GM12801 (cell line): ENCODE measurements around the gene GMDS.

Experiments used
- CTCF ChIP-seq: IDR thresholded peaks from one replicate; pipeline ENCODE4 v1.5.1; 2011; ENCODE audit warnings: control low read depth; ENCODE audit not compliant: insufficient read length; ENCODE audit errors: extremely low read depth

GMDS gene

DNA sequence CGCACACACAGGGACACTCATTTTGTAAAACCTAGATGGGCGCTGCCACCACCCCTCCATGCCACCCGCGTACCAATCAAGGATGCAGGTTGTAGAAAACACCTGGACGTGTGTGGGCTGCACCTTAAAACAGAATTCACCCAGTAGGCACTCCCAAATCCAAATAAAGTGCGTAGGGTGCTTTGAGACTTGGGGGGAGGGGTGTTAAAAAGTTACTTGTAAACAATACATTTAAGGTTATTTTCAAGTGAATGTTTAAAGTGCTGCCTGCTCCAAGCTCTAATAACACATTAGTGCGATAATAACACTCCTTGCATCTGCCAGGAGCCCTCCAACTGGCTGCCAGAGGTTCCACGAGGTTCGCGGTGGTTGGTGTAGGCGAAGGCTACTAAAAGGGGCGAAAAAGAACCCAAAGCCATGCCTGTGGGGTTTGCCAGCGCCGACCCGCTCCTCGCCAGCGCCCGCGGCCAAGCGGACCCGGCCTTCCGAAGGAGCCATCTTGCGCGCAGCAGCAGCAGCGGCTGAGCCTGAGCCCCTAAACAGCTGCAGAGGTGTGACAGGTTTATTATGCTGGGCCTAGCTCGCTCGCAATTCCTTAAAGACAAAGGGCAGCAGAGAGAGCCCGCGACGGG lies 624.2 kb downstream of the GMDS start:
- no peak for TF ChIP-seq CTCF

DNA sequence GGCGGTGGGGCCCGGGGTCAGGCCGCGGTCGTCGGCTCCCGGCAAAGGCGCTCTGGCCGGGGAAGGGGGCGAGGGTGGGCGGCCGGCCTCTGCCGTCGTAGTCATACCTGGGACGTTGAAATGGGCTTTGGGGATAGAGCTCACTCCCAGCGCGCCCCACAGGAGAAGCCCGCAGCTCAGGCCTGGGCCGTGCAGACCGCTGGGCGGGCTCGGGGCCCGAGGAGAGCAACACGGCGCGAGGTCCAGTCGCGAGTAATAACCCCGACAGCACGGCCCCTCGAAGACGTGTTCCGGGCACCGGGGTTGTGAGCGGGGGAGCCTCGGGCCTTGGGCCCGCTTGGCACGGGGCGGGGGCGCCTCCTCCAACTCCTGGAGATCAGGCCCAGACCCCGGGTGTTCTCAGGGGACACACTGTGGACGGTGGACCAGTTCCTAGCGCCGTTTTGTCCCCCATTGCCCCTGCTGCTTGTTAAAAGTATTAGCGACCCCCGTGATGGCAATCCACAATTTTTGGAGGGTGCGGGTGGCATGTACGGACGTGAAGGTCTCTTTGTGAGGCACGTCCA lies 624.8 kb downstream of the GMDS start:
- no peak for TF ChIP-seq CTCF

DNA sequence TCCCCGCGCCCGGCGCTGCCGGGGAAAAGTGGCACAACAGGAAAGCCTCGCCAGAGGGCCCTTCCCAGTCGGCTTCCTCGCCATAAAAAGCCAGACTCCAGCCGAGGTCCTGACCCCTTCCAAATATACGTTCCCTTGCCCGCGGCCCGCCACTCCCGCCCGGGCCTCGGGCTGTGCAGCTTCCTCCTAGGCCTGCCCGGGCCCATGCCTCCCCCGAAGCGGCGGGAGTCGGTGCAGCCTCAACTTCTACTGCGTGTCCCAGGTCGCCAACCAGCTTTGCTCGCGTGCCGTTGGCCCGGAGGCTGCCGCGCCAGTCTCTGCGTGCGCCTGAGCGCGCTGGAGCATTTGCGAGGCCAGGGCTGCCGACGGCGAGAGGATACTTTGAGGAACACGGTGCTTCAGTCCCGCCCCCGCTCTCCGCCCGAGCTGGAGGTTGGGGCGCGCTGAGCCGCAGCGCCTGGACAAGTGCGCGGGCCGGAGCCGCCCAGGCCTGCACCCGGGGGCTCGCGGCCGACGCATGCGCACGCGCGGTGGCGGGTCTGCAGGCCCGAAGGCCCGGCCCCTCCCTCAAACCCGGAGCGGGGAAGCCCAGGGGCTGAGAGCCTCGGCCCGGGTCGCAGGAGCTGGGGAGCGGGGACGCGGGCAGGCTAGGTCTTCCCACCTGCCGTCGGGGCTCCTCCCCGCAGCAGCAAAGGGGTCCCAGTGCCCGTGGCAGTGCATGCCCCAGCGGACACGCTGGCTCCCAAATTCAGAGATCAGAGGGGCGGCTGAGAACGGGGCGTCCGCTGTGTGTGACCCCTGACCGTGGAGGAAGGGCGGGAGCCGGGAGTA lies 625.5 kb downstream of the GMDS start:
- no peak for TF ChIP-seq CTCF

DNA sequence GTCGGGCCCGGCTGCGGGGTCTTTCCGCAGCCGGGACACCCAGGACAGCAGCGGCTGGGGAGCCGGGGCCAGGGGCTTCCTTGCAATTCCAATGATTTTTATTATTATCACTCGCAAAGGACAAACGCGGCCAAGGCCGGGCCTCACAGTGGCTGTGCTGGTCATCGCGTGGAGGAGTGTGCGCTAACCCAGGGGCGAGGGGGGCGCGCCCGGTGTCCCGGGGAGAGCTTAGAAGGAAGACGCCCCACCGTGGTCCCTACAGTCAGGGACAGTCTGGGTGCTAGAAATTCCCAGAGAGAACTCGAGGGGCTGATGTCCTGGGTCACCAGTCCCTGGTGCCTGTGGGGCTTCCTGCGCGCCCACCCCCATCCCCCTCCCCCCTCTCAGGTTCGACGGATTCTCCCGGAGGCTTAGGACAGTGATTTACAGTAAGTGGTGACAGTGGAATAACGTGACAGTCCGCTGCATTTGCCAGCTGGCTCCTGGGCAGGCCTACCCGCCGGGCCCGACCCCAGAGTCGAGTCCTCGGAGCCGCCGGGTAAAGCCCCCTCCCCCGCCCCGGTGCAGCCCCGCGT lies 626.2 kb downstream of the GMDS start:
- TF ChIP-seq CTCF = no peak

- no peak for TF ChIP-seq CTCF
These were observed 626.9 kb downstream of the GMDS start for GRCh38 chr6:1618311-1619097.

- TF ChIP-seq CTCF = no peak
These were observed 627.7 kb downstream of the GMDS start for GRCh38 chr6:1617466-1618310.
